GM19023 (cell line): ENCODE measurements around the gene ZNF12.
"Not testable (repeated sequence)": the region's sequence is repeated elsewhere in the genome, so short reads cannot be mapped to it uniquely, and the experiment has no call there.

Experiments used
- ATAC-seq: cut with Tn5 transposase; IDR thresholded peaks from one replicate; pipeline ENCODE4 v1.9.1; 2021; ENCODE audit warnings: mild to moderate bottlenecking, moderate library complexity; ENCODE audit not compliant: unreplicated experiment

Gene ZNF12

GRCh38 chr7:6706666-6707407, at the start of gene ZNF12:
Gene ZNF12 (minus strand): TSS chr7:6706947. CDS start chr7:6705173, 1,774 bp downstream.
- peak; percentile 93 for ATAC-seq

- not testable (repeated sequence) for ATAC-seq
These were observed 47.2 kb upstream of the ZNF12 start, which contains the start of gene RSPH10B2 for GRCh38 chr7:6753964-6754363. Gene RSPH10B2 (plus strand): TSS chr7:6754103. CDS start chr7:6757678, 3,575 bp downstream.

GRCh38 chr7:6750173-6750572, 43.4 kb upstream of the ZNF12 start:
- not testable (repeated sequence) for ATAC-seq

- ATAC-seq: not testable (repeated sequence)
These were observed 42.6 kb upstream of the ZNF12 start for GRCh38 chr7:6749335-6749734.

GRCh38 chr7:6744410-6745100, 37.8 kb upstream of the ZNF12 start:
- not testable (repeated sequence) for ATAC-seq

GRCh38 chr7:6738415-6738814, 31.7 kb upstream of the ZNF12 start:
- not testable (repeated sequence) for ATAC-seq

- no peak for ATAC-seq
These were observed 23.5 kb upstream of the ZNF12 start for GRCh38 chr7:6730343-6730633.

GRCh38 chr7:6729492-6730342, 23.0 kb upstream of the ZNF12 start:
- peak; percentile 91 for ATAC-seq

- not testable (repeated sequence) for ATAC-seq
These were observed 22.2 kb upstream of the ZNF12 start for GRCh38 chr7:6728893-6729491.

GRCh38 chr7:6727663-6728062, 20.9 kb upstream of the ZNF12 start:
- ATAC-seq: no peak

- not testable (repeated sequence) for ATAC-seq
These were observed 19.6 kb upstream of the ZNF12 start for GRCh38 chr7:6726341-6726740.

- ATAC-seq: peak; percentile 42
These were observed 18.3 kb upstream of the ZNF12 start for GRCh38 chr7:6725003-6725402.

- ATAC-seq: not testable (repeated sequence)
These were observed 17.6 kb upstream of the ZNF12 start for GRCh38 chr7:6724351-6724750.

- ATAC-seq: no peak
These were observed 11.4 kb upstream of the ZNF12 start for GRCh38 chr7:6718124-6718523.

- ATAC-seq: not testable (repeated sequence)
These were observed 9.2 kb upstream of the ZNF12 start for GRCh38 chr7:6715898-6716297.

GRCh38 chr7:6714360-6714759, 7.6 kb upstream of the ZNF12 start:
- ATAC-seq: no peak

- ATAC-seq: no peak
These were observed 3.1 kb upstream of the ZNF12 start for GRCh38 chr7:6709808-6710207.

- no peak for ATAC-seq
These were observed 1.6 kb upstream of the ZNF12 start for GRCh38 chr7:6708304-6708703.

- ATAC-seq: peak; percentile 35
These were observed 635 bp downstream of the ZNF12 start for GRCh38 chr7:6705959-6706665.

- no peak for ATAC-seq
These were observed 4.9 kb downstream of the ZNF12 start for GRCh38 chr7:6701860-6702259.
